ENCODE results near the gene NEIL1. TPM values are rescaled to one million over a fixed set of nuclear protein-coding genes. Genes with fewer than 3 reads are reported as not detected.

NEIL1 gene
- polyA plus RNA-seq, 1 of the 3 experiments (the other 2 are of a cell fraction), result 12.0 TPM

DNA sequence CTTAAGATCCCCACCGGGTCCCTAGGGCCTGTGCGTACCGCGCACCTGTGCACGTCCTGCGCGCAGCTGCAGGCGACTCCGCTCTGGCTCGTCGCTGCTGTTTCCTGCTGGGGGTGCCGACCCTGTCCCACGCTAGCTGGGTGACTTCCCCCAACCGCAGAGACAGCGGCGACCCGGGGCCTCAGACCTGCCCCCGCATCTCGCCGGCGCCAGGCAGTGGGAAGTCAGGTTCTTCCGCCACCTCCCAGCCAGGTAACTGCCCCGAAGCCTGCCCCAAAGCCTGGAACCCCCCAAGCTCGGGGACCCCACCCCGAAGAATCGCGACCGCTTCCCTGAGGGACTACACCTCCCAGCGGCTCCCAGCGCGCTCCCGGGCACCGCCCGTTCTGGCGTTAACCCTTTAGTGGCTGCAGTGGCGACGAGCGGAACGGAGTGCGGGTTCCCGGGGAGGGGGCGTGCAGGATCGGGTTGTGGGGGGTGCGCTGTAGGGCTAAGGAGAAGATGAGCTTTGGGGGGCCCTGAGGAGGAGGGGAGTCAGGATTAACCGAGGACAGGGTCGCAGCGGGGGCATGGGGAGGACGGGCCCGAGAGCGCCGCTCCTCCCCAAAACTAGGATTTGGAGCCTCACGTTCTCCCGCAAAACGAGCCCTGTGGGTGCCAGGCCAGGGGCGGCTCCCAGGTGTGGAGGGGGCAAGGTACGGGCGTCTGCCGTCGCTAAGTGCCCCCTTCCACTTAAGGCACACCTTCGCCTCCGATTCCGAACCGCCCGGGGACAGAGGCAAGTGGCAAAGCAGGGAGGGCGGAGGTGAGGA lies 589 bp downstream of the NEIL1 start (continued):
- TF ChIP-seq RFX5 (IDR thresholded peaks at IDR 0.05; ENCODE audit: low read length) (no peak), EP300 (IDR thresholded peaks at IDR 0.05; ENCODE audit: borderline replicate concordance in 1 of 2, low read depth in 1 of 2, low read length in 1 of 2) (no peak), NRF1 (IDR thresholded peaks at IDR 0.05; ENCODE audit: low read depth, low read length) (no peak), GATA2 (CRISPR knock-in tag; IDR thresholded peaks at IDR 0.05) (no peak), RCOR1 (IDR thresholded peaks at IDR 0.05; ENCODE audit: low read length) (no peak), TAF1 (IDR thresholded peaks at IDR 0.05; ENCODE audit: borderline replicate concordance, low read depth, low read length) (no peak), NFIC (IDR thresholded peaks at IDR 0.05; ENCODE audit: borderline replicate concordance) (no peak), TCF12 (IDR thresholded peaks at IDR 0.05) (no peak), FOSL2 (IDR thresholded peaks at IDR 0.05; ENCODE audit: borderline replicate concordance, low read depth) (no peak), CHD2 (IDR thresholded peaks at IDR 0.05; ENCODE audit: low read length, partially characterized antibody) (peak; percentile 51), EZH2phosphoT487 (IDR thresholded peaks at IDR 0.05; ENCODE audit: borderline replicate concordance, low read depth) (no peak)
- TF ChIP-seq, protein P1, sequence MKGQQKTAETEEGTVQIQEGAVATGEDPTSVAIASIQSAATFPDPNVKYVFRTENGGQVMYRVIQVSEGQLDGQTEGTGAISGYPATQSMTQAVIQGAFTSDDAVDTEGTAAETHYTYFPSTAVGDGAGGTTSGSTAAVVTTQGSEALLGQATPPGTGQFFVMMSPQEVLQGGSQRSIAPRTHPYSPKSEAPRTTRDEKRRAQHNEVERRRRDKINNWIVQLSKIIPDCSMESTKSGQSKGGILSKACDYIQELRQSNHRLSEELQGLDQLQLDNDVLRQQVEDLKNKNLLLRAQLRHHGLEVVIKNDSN (IDR thresholded peaks at IDR 0.05; ENCODE audit: borderline replicate concordance, low read depth), result no peak
- TF ChIP-seq, protein P2, sequence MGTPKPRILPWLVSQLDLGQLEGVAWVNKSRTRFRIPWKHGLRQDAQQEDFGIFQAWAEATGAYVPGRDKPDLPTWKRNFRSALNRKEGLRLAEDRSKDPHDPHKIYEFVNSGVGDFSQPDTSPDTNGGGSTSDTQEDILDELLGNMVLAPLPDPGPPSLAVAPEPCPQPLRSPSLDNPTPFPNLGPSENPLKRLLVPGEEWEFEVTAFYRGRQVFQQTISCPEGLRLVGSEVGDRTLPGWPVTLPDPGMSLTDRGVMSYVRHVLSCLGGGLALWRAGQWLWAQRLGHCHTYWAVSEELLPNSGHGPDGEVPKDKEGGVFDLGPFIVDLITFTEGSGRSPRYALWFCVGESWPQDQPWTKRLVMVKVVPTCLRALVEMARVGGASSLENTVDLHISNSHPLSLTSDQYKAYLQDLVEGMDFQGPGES (IDR thresholded peaks at IDR 0.05; ENCODE audit: low read depth, low read length), result no peak
- TF ChIP-seq, protein P3, sequence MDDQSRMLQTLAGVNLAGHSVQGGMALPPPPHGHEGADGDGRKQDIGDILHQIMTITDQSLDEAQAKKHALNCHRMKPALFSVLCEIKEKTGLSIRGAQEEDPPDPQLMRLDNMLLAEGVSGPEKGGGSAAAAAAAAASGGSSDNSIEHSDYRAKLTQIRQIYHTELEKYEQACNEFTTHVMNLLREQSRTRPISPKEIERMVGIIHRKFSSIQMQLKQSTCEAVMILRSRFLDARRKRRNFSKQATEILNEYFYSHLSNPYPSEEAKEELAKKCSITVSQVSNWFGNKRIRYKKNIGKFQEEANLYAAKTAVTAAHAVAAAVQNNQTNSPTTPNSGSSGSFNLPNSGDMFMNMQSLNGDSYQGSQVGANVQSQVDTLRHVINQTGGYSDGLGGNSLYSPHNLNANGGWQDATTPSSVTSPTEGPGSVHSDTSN (IDR thresholded peaks at IDR 0.05), result 0 out of 2 replicates have a peak, but pooled peaks have one; percentile 3
- TF ChIP-seq, protein P4, sequence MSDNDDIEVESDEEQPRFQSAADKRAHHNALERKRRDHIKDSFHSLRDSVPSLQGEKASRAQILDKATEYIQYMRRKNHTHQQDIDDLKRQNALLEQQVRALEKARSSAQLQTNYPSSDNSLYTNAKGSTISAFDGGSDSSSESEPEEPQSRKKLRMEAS (IDR thresholded peaks at IDR 0.05; ENCODE audit: low read depth), result peak; percentile 16; the same call in 1 of the 2 replicates
- TF ChIP-seq, protein P5, sequence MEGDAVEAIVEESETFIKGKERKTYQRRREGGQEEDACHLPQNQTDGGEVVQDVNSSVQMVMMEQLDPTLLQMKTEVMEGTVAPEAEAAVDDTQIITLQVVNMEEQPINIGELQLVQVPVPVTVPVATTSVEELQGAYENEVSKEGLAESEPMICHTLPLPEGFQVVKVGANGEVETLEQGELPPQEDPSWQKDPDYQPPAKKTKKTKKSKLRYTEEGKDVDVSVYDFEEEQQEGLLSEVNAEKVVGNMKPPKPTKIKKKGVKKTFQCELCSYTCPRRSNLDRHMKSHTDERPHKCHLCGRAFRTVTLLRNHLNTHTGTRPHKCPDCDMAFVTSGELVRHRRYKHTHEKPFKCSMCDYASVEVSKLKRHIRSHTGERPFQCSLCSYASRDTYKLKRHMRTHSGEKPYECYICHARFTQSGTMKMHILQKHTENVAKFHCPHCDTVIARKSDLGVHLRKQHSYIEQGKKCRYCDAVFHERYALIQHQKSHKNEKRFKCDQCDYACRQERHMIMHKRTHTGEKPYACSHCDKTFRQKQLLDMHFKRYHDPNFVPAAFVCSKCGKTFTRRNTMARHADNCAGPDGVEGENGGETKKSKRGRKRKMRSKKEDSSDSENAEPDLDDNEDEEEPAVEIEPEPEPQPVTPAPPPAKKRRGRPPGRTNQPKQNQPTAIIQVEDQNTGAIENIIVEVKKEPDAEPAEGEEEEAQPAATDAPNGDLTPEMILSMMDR (IDR thresholded peaks at IDR 0.05), result no peak
- TF ChIP-seq, protein P6, sequence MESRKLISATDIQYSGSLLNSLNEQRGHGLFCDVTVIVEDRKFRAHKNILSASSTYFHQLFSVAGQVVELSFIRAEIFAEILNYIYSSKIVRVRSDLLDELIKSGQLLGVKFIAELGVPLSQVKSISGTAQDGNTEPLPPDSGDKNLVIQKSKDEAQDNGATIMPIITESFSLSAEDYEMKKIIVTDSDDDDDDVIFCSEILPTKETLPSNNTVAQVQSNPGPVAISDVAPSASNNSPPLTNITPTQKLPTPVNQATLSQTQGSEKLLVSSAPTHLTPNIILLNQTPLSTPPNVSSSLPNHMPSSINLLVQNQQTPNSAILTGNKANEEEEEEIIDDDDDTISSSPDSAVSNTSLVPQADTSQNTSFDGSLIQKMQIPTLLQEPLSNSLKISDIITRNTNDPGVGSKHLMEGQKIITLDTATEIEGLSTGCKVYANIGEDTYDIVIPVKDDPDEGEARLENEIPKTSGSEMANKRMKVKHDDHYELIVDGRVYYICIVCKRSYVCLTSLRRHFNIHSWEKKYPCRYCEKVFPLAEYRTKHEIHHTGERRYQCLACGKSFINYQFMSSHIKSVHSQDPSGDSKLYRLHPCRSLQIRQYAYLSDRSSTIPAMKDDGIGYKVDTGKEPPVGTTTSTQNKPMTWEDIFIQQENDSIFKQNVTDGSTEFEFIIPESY (IDR thresholded peaks at IDR 0.05; ENCODE audit: borderline replicate concordance, low read depth), result no peak
